GM12878 (cell line): Measurements from ENCODE around the gene EP400. TPM values are rescaled to one million over a fixed set of nuclear protein-coding genes. Genes with fewer than 3 reads are reported as not detected.

ENCODE experiments used
- ATAC-seq: fragments of 200-7000 bp; cut with Tn5 transposase; 3 replicates; pipeline ENCODE4 v1.9.1; 2020; ENCODE audit warnings: mild to moderate bottlenecking, moderate library complexity
- BruUV-seq: library from RNA; stranded (reverse); fragments of 400-500 nt; replicated peaks from 2 replicates; lab custom pipeline; 2021; lab: Mats Ljungman, UMichigan
- CTCF ChIA-PET: fragments of 300-600 bp; sonication (Branson Sonifier 250); formaldehyde crosslinking; extraction: SDS; loops from one replicate; lab custom pipeline; 2021; ENCODE audit warnings: inconsistent platforms; lab: Yijun Ruan, JAX
- POLR2A ChIA-PET: fragments of 350-600 bp; formaldehyde crosslinking; extraction: SDS; loops from one replicate; lab custom pipeline; 2021; ENCODE audit warnings: inconsistent platforms; lab: Charles Lee
- RAD21 ChIA-PET: fragments of 300-600 bp; sonication (Branson Sonifier 250); formaldehyde crosslinking; loops from one replicate; lab custom pipeline; 2023; ENCODE audit warnings: antibody characterized with exemption; ENCODE audit not compliant: unreplicated experiment; lab: Charles Lee
- SMC1A ChIA-PET: fragments of 300-600 bp; sonication (Branson Sonifier 250); formaldehyde crosslinking; loops from one replicate; lab custom pipeline; 2023; ENCODE audit not compliant: unreplicated experiment, uncharacterized antibody; lab: Charles Lee
- DNase-seq: peaks from one replicate; pipeline ENCODE4 v3.0.0-alpha.2; 2011; ENCODE audit warnings: low read depth, low spot score
- FAIRE-seq: peaks from 3 replicates; lab custom pipeline; 2011; peaks lifted over from hg19 to GRCh38; lab: Jason Lieb, UNC
- H2AFZ ChIP-seq: 2 replicates; pipeline ENCODE4 v1.6.0; 2011; ENCODE audit warnings: low read depth, low read length, control low read depth; ENCODE audit not compliant: control insufficient read depth
- H3K27ac ChIP-seq: 2 replicates; pipeline ENCODE4 v1.5.1; 2011; ENCODE audit warnings: control low read depth; ENCODE audit not compliant: control insufficient read depth, insufficient read depth
- H3K27me3 ChIP-seq, 2 experiments: replicated peaks in 1 of 2; 2 replicates each; pipeline versions ENCODE4 v1.6.0 to v1.6.1; 2011; ENCODE audit warnings: low read length in 1 of 2; ENCODE audit not compliant: control insufficient read depth in 2 of 2, insufficient read depth in 2 of 2
- H3K36me3 ChIP-seq, 2 experiments: 2 replicates each; pipeline ENCODE4 v1.5.1; 2011; ENCODE audit warnings: low read length in 1 of 2; ENCODE audit not compliant: control insufficient read depth in 2 of 2, insufficient read depth in 2 of 2
- H3K4me1 ChIP-seq: 2 replicates; pipeline ENCODE4 v1.6.1; 2011; ENCODE audit warnings: mild to moderate bottlenecking, low read length, moderate library complexity, mixed read lengths; ENCODE audit not compliant: control insufficient read depth, insufficient read depth
- H3K4me2 ChIP-seq: 2 replicates; pipeline ENCODE4 v1.6.0; 2011; ENCODE audit warnings: control low read depth; ENCODE audit not compliant: control insufficient read depth, insufficient read depth
- H3K4me3 ChIP-seq: fragments of 200-600 bp; sonication (generic); 2 replicates; pipeline ENCODE4 v1.5.1; 2016
- H3K79me2 ChIP-seq: 2 replicates; pipeline ENCODE4 v1.6.0; 2011; ENCODE audit warnings: low read length; ENCODE audit not compliant: control insufficient read depth, insufficient read depth
- H3K9ac ChIP-seq: 2 replicates; pipeline ENCODE4 v1.8.0; 2011; ENCODE audit warnings: low read length, control low read depth, mixed read lengths; ENCODE audit not compliant: control insufficient read depth, insufficient read depth
- H3K9me3 ChIP-seq: replicated peaks from 3 replicates; pipeline ENCODE4 v1.5.1; 2011; ENCODE audit warnings: mild to moderate bottlenecking, low read length; ENCODE audit not compliant: control insufficient read depth, insufficient read depth
- H4K20me1 ChIP-seq: 2 replicates; pipeline ENCODE4 v1.6.0; 2011; ENCODE audit not compliant: control insufficient read depth, insufficient read depth
- BACH1 ChIP-seq: fragments of 450-650 bp; IDR thresholded peaks from 2 replicates; pipeline ENCODE4 v1.6.1; 2017; ENCODE audit warnings: mild to moderate bottlenecking, borderline replicate concordance
- EED ChIP-seq: sonication (generic); IDR thresholded peaks from 2 replicates; pipeline ENCODE4 v1.6.1; 2016; ENCODE audit warnings: antibody characterized with exemption, low read depth
- HDGF ChIP-seq: fragments of 450-650 bp; IDR thresholded peaks from 2 replicates; pipeline ENCODE4 v1.6.1; 2016; ENCODE audit warnings: antibody characterized with exemption
- IKZF1 ChIP-seq: fragments of 450-650 bp; conservative IDR thresholded peaks from 2 replicates; pipeline ENCODE4 v1.6.1; 2017; ENCODE audit warnings: antibody characterized with exemption, mild to moderate bottlenecking
- JUND ChIP-seq: IDR thresholded peaks from 2 replicates; pipeline ENCODE4 v1.6.1; 2012; ENCODE audit warnings: low read depth, mild to moderate bottlenecking, low read length, improper control_type of control experiment, moderate library complexity
- MYC ChIP-seq: IDR thresholded peaks from 2 replicates; pipeline ENCODE4 v1.6.1; 2011; ENCODE audit warnings: mild to moderate bottlenecking, low read length, moderate library complexity, inconsistent platforms; ENCODE audit not compliant: insufficient read depth, insufficient replicate concordance, insufficient read length, severe bottlenecking
- NFIC ChIP-seq: IDR thresholded peaks from 2 replicates; pipeline ENCODE4 v1.6.1; 2012; ENCODE audit warnings: low read depth, mild to moderate bottlenecking, inconsistent platforms, low read length, moderate library complexity
- NFYB ChIP-seq: IDR thresholded peaks from 2 replicates; pipeline ENCODE4 v1.6.1; 2011; ENCODE audit warnings: low read depth, mild to moderate bottlenecking, low read length, improper control_type of control experiment, moderate library complexity; ENCODE audit not compliant: insufficient read depth
- NKRF ChIP-seq: fragments of 450-650 bp; conservative IDR thresholded peaks from 2 replicates; pipeline ENCODE4 v1.6.1; 2017; ENCODE audit warnings: mild to moderate bottlenecking, moderate library complexity
- PBX3 ChIP-seq: IDR thresholded peaks from 2 replicates; pipeline ENCODE4 v1.6.1; 2011; ENCODE audit warnings: mild to moderate bottlenecking, low read depth, low read length, moderate library complexity; ENCODE audit not compliant: insufficient replicate concordance
- SMARCA5 ChIP-seq: fragments of 450-650 bp; IDR thresholded peaks from 2 replicates; pipeline ENCODE4 v1.6.1; 2017; ENCODE audit warnings: mild to moderate bottlenecking
- SMC3 ChIP-seq: IDR thresholded peaks from 2 replicates; pipeline ENCODE4 v1.6.1; 2011; ENCODE audit warnings: low read length, improper control_type of control experiment, borderline replicate concordance
- STAT1 ChIP-seq: fragments of 450-650 bp; conservative IDR thresholded peaks from 2 replicates; pipeline ENCODE4 v1.6.1; 2014; ENCODE audit warnings: antibody characterized with exemption, mild to moderate bottlenecking
- SUPT20H ChIP-seq: IDR thresholded peaks from 2 replicates; pipeline ENCODE4 v1.6.1; 2011; ENCODE audit warnings: low read depth, mild to moderate bottlenecking, low read length, moderate library complexity, borderline replicate concordance; ENCODE audit not compliant: control insufficient read depth
- TCF7 ChIP-seq: IDR thresholded peaks from 2 replicates; pipeline ENCODE4 v1.6.1; 2014; ENCODE audit warnings: antibody characterized with exemption, borderline replicate concordance
- ZNF207 ChIP-seq: fragments of 450-650 bp; IDR thresholded peaks from 2 replicates; pipeline ENCODE4 v1.6.1; 2014; ENCODE audit warnings: antibody characterized with exemption, mild to moderate bottlenecking, borderline replicate concordance
- WGBS: methylation state at CpG from one replicate; pipeline ENCODE4 v1.1.6; 2016; ENCODE audit warnings: low lambda C conversion rate; ENCODE audit not compliant: insufficient replicate concordance, insufficient coverage; ENCODE audit errors: missing lambda C conversion rate; 5-methylcytosine and 5-hydroxymethylcytosine counted together
- in situ Hi-C: fragments of 300-500 bp; cut with MboI; formaldehyde crosslinking; loops from 9 replicates; pipeline ENCODE4 v1.14.3; 2018; ENCODE audit warnings: mixed read lengths
- intact Hi-C: fragments of 100-400 bp; cut with micrococcal nuclease; formaldehyde crosslinking; loops from one replicate; pipeline ENCODE4 v1.14.2; 2022; ENCODE audit not compliant: unreplicated experiment
- polyA plus RNA-seq, 11 experiments: library from polyadenylated mRNA; depleted of rRNA in 4 of 11; unstranded in 6 of 11; stranded (reverse) in 5 of 11; fragments of >200 nt; fragmentation: Nextera tagmentation in 4 of 11; fragmentation: Illumina TruSeq in 1 of 11; extraction: Ambion mirVana in 4 of 11; extraction: Trizol in 1 of 11; gene quantifications; 1 replicate in 1 of 11; 2 replicates in 10 of 11; pipeline versions ENCODE4 v1.2.1 to v1.2.3, GENCODE V29; 2011 to 2016; ENCODE audit warnings: inconsistent platforms in 2 of 11, missing spikeins in 2 of 11, low read depth in 1 of 11
- total RNA-seq, 4 experiments: library from RNA; depleted of rRNA in 3 of 4; stranded (reverse); fragments of >200 nt in 3 of 4; fragmentation: Illumina TruSeq in 1 of 4; extraction: Trizol in 1 of 4; gene quantifications; 2 replicates each; pipeline versions ENCODE4 v1.2.1 to v1.2.3, GENCODE V29; 2013 to 2021
- TF ChIP-seq, protein P1 (sequence below): IDR thresholded peaks from 2 replicates; pipeline ENCODE4 v1.6.1; 2011; ENCODE audit warnings: borderline replicate concordance, low read depth, mild to moderate bottlenecking, moderate library complexity, mixed read lengths, low read length; ENCODE audit not compliant: insufficient read depth; ENCODE audit errors: extremely low read length

EP400 gene
- total and polyA plus RNA-seq, 10 of the 15 experiments (the other 5 are each of a cell fraction or from before 2014, with no cell fraction given), result 3.8 to 44.2 (median 8.4) TPM

DNA sequence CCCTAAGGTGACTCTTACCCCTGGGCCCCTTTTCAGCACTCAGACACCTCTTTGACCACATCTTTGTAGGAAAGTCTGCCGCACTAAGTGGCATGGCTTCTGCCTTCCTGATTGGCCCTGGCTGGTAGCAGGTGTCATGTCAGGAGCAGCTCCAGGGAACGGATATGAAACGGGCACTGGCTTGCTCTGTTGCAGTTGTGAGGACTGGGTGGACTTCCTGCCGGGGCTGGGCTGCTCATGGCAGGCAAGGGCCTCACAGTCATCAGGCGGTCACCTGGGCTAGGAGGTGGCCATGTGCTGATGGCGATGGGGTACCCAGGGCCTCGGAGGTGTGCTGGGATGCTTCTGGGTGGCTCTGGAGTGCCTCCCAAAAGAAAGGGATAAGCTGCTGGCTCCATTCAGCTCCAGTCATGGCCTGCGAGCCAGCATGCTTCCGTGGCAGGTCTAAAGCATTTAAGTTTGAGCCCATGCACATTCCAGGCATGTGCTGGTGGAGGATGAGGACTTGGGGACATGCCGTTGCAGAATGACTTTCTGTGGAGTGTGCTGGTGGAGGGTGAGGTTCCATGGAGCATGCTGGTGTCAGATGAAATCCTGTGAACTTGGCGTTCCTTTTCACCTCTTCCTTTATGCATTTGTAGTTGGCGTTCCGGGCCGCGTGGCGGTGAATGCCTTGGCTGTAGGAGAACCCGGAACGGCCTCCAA lies 77.2 kb downstream of the EP400 start (continued):
- TF ChIP-seq NFYB (no peak), NFIC (no peak)
- TF ChIP-seq, protein P1, sequence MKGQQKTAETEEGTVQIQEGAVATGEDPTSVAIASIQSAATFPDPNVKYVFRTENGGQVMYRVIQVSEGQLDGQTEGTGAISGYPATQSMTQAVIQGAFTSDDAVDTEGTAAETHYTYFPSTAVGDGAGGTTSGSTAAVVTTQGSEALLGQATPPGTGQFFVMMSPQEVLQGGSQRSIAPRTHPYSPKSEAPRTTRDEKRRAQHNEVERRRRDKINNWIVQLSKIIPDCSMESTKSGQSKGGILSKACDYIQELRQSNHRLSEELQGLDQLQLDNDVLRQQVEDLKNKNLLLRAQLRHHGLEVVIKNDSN, result no peak

- Histone ChIP-seq H3K9me3 (no peaks in the 10 kb centered on the region), H3K27me3 (no peaks in the 10 kb centered on the region), H3K4me1 (no peaks in the 10 kb centered on the region), H3K9ac (no peak overlapping the region), H3K79me2 (no peaks in the 10 kb centered on the region), H3K4me2 (no peak overlapping the region), H3K27ac (no peak overlapping the region), H3K4me3 (no peak overlapping the region), H2AFZ (no peak overlapping the region), H3K36me3 (peaks cover 27 to 34% of the 10 kb centered on the region in 2 experiments), H4K20me1 (no peaks in the 10 kb centered on the region; the same call in 1 of the 2 replicates)
- no peak for FAIRE-seq
- RAD21 ChIA-PET, result no interaction called here
- POLR2A ChIA-PET, result no interaction called here
- SMC1A ChIA-PET, result no interaction called here
- CTCF ChIA-PET, result no interaction called here
- DNase-seq, result no peak
- BruUV-seq, result no TSS peak
- intact Hi-C loops, result no loop called here
- no peak for ATAC-seq
- WGBS, result 85% methylated on average over 6 of the region's 6 CpGs
- TF ChIP-seq EED (no peak), BACH1 (no peak), SMARCA5 (no peak), PBX3 (no peak), MYC (no peak), SMC3 (no peak), STAT1 (no peak), TCF7 (no peak), SUPT20H (no peak), JUND (no peak), NKRF (no peak), ZNF207 (no peak), HDGF (no peak), IKZF1 (no peak)
- TF ChIP-seq, all 136 proteins: peak for 0
- in situ Hi-C loops, result no loop called here
These were observed 77.9 kb downstream of the EP400 start for GRCh38 chr12:132027636-132028035.
